Ovary (tissue), 3 donors: ENCODE measurements around the gene HDDC3.

Experiments used
- CTCF ChIP-seq, 3 donors: fragments of 450-650 bp in 2 of 3; fragments of 200-600 bp in 1 of 3; IDR thresholded peaks; one replicate each; pipeline versions ENCODE4 v1.5.1 to v1.8.0; 2016 to 2022; ENCODE audit warnings: antibody characterized with exemption in 3 of 3, mild to moderate bottlenecking in 1 of 3
- EP300 ChIP-seq: sonication (generic); formaldehyde crosslinking; IDR thresholded peaks from one replicate; pipeline ENCODE4 v1.6.1; 2017; ENCODE audit warnings: antibody characterized with exemption
- POLR2A ChIP-seq: fragments of 450-650 bp; IDR thresholded peaks from one replicate; pipeline ENCODE4 v1.6.1; 2017; ENCODE audit warnings: antibody characterized with exemption, mild to moderate bottlenecking, moderate library complexity
- donor health status: DM: no; HTN: no; CAD: no.

- TF ChIP-seq POLR2A = no peak
- no peak for TF ChIP-seq CTCF (IDR thresholded peaks at IDR 0.05)
- no peak for TF ChIP-seq EP300
Measured at GRCh38 chr15:90895571-90896117, 36.7 kb downstream of the HDDC3 start.
